ENCODE data around the gene PROK1.

GRCh38 chr1:110465038-110465813 lies 14.3 kb downstream of the PROK1 start:
- TF ChIP-seq CTCF (IDR thresholded peaks at IDR 0.05) (no peak), POLR2A (IDR thresholded peaks at IDR 0.05) (no peak)
